Smooth muscle cell (in vitro differentiated cells): ENCODE results near the gene DCN. TPM values are rescaled to one million over a fixed set of nuclear protein-coding genes. Genes with fewer than 3 reads are reported as not detected.
A peak's percentile ranks its signal among the peaks of the same experiment; 100 is the strongest.

Experiments
- DNase-seq: peaks from one replicate; lab custom pipeline; 2025; ENCODE audit not compliant: unreplicated experiment; lab: John Stamatoyannopoulos, UW
- H2AFZ ChIP-seq: fragments of 200-600 bp; sonication (generic); 2 replicates; pipeline ENCODE4 v1.6.0; 2016; ENCODE audit warnings: antibody characterized with exemption, low read depth, mild to moderate bottlenecking
- H3F3A ChIP-seq: fragments of 200-600 bp; sonication (generic); 2 replicates; pipeline ENCODE4 v1.6.0; 2017; ENCODE audit warnings: antibody characterized with exemption, low read depth
- H3K27ac ChIP-seq: fragments of 200-600 bp; sonication (generic); 2 replicates; pipeline ENCODE4 v1.5.1; 2016; ENCODE audit warnings: low read depth, mild to moderate bottlenecking
- H3K27me3 ChIP-seq: fragments of 200-600 bp; sonication (generic); 2 replicates; pipeline ENCODE4 v1.6.1; 2016; ENCODE audit warnings: low read depth, mild to moderate bottlenecking
- H3K36me3 ChIP-seq: fragments of 200-600 bp; sonication (generic); 2 replicates; pipeline ENCODE4 v1.5.1; 2016; ENCODE audit warnings: low read depth
- H3K4me1 ChIP-seq: fragments of 200-600 bp; sonication (generic); 2 replicates; pipeline ENCODE4 v1.5.1; 2016; ENCODE audit warnings: low read depth
- H3K4me2 ChIP-seq: fragments of 200-600 bp; sonication (generic); 2 replicates; pipeline ENCODE4 v1.6.0; 2016; ENCODE audit warnings: mild to moderate bottlenecking
- H3K4me3 ChIP-seq: fragments of 200-600 bp; sonication (generic); 2 replicates; pipeline ENCODE4 v1.5.1; 2016; ENCODE audit warnings: mild to moderate bottlenecking
- H3K79me2 ChIP-seq: fragments of 200-600 bp; sonication (generic); 2 replicates; pipeline ENCODE4 v1.6.0; 2016; ENCODE audit warnings: low read depth, mild to moderate bottlenecking
- H3K9ac ChIP-seq: fragments of 200-600 bp; sonication (generic); 2 replicates; pipeline ENCODE4 v1.6.0; 2016; ENCODE audit warnings: low read depth
- H3K9me3 ChIP-seq: fragments of 200-600 bp; sonication (generic); replicated peaks from 2 replicates; pipeline ENCODE4 v1.5.1; 2016; ENCODE audit warnings: low read depth
- H4K20me1 ChIP-seq: fragments of 200-600 bp; sonication (generic); 2 replicates; pipeline ENCODE4 v1.6.0; 2016; ENCODE audit warnings: low read depth
- WGBS: methylation state at CpG from one replicate; pipeline ENCODE4 v1.1.7; 2016; ENCODE audit warnings: low lambda C conversion rate; 5-methylcytosine and 5-hydroxymethylcytosine counted together
- polyA plus RNA-seq: library from polyadenylated mRNA; unstranded; fragments of >200 nt; fragmentation: Nextera tagmentation; extraction: Ambion mirVana; gene quantifications from 2 replicates; pipeline ENCODE4 v1.2.1, GENCODE V29; 2016
- total RNA-seq: library from RNA; depleted of rRNA; stranded (reverse); fragments of >200 nt; gene quantifications from 2 replicates; pipeline ENCODE4 v1.2.3, GENCODE V29; 2014
- TF ChIP-seq, protein P1 (sequence below): fragments of 200-600 bp; sonication (generic); IDR thresholded peaks from 2 replicates; pipeline ENCODE4 v1.5.1; 2017; ENCODE audit warnings: borderline replicate concordance, mild to moderate bottlenecking, antibody characterized with exemption; ENCODE audit not compliant: insufficient read depth, poor library complexity, severe bottlenecking

DCN gene
- total and polyA plus RNA-seq, 2 experiments from 2014 or later = 1,354 to 1,657 TPM

DNA sequence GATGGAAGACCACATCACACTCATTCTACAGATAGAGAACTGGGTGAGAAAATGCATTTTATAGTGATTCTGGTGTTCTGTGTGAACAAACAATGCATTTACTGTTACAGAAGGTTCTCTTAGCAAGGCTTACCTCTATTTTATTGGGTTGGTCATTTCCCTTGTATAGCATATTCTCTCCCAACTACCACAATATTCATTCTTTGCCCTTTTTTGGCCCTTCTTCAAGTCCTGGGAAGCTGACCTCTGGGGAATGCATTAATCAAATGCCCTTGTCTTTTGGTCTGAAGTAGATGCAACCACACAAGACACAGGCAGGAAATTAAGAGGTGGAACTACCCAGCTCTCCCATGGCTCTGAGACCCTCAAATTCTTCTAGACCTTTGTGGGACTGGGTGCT, 19.5 kb downstream of the DCN start:
- H3K4me2 ChIP-seq = no peak overlapping the region
- TF ChIP-seq, protein P1, sequence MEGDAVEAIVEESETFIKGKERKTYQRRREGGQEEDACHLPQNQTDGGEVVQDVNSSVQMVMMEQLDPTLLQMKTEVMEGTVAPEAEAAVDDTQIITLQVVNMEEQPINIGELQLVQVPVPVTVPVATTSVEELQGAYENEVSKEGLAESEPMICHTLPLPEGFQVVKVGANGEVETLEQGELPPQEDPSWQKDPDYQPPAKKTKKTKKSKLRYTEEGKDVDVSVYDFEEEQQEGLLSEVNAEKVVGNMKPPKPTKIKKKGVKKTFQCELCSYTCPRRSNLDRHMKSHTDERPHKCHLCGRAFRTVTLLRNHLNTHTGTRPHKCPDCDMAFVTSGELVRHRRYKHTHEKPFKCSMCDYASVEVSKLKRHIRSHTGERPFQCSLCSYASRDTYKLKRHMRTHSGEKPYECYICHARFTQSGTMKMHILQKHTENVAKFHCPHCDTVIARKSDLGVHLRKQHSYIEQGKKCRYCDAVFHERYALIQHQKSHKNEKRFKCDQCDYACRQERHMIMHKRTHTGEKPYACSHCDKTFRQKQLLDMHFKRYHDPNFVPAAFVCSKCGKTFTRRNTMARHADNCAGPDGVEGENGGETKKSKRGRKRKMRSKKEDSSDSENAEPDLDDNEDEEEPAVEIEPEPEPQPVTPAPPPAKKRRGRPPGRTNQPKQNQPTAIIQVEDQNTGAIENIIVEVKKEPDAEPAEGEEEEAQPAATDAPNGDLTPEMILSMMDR = no peak
- H3K4me3 ChIP-seq = no peak overlapping the region
- H2AFZ ChIP-seq = no peak overlapping the region
- no peak for DNase-seq
- peak overlapping the region; percentile 21 for H3K27ac ChIP-seq
- no peak overlapping the region for H3K9ac ChIP-seq
- peaks cover 45% of the 10 kb centered on the region for H3K36me3 ChIP-seq
- H3K9me3 ChIP-seq = peaks cover 11% of the 10 kb centered on the region
- H4K20me1 ChIP-seq = no peaks in the 10 kb centered on the region
- H3F3A ChIP-seq = peaks cover 5% of the 10 kb centered on the region
- no peaks in the 10 kb centered on the region for H3K4me1 ChIP-seq
- peaks cover 52% of the 10 kb centered on the region for H3K79me2 ChIP-seq
- no peaks in the 10 kb centered on the region for H3K27me3 ChIP-seq

DNA sequence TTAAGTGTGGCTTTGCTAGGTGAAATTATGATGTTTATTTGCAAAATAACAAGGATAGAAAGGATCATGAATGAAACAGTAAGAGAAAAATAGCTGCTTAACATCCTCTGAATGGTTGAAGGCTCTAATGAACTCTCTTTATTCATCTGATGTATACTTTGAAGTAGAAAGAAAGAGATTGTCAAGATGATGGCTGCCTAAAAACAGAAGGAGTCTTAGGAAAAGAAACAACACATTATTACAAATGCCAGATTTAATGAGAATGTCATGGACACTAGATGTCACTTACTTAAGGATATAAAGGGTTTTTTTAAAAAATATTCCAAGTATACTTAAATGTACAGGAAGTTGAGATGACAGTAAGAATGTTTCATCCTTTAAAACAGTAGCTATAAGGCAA, 21.6 kb downstream of the DCN start:
- no peaks in the 10 kb centered on the region for H3K4me1 ChIP-seq
- no peak overlapping the region for H3K4me3 ChIP-seq
- H4K20me1 ChIP-seq = no peaks in the 10 kb centered on the region
- H3F3A ChIP-seq = peaks cover 5% of the 10 kb centered on the region
- no peak overlapping the region for H2AFZ ChIP-seq
- DNase-seq = no peak
- H3K4me2 ChIP-seq = no peak overlapping the region
- peaks cover 6% of the 10 kb centered on the region for H3K9me3 ChIP-seq
- H3K9ac ChIP-seq = no peak overlapping the region
- TF ChIP-seq, protein P1 = no peak
- H3K27ac ChIP-seq = peak overlapping the region; percentile 13
- H3K79me2 ChIP-seq = peaks cover 35% of the 10 kb centered on the region
- H3K27me3 ChIP-seq = no peaks in the 10 kb centered on the region
- H3K36me3 ChIP-seq = peaks cover 27% of the 10 kb centered on the region

DNA sequence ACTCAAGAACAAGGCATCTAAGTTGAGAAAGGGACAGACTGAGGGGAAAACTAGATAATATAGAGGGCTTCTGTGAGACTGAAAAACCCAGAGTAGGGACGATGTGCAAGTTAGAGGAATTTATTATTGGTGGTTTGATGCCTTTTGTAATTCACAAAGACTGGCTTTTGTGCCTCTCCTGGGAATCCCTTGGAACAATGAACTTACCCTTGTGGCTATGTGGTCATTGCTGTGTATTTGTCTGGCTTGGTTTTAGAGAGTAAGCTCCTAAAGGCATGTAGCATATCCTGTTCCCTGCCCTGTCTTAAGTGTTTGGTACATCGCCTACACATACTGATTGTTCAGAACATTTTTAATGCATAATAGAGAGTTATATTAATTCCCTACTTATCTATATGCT, 26.6 kb downstream of the DCN start:
- Histone ChIP-seq H3K4me2 (no peak overlapping the region), H4K20me1 (no peaks in the 10 kb centered on the region), H3K4me3 (no peak overlapping the region), H3K9me3 (no peaks in the 10 kb centered on the region), H3F3A (no peaks in the 10 kb centered on the region), H3K9ac (no peak overlapping the region), H3K79me2 (peaks cover 22% of the 10 kb centered on the region), H3K27me3 (no peaks in the 10 kb centered on the region), H3K36me3 (peaks cover 23% of the 10 kb centered on the region), H3K4me1 (no peaks in the 10 kb centered on the region), H3K27ac (peak overlapping the region; percentile 30), H2AFZ (no peak overlapping the region)
- TF ChIP-seq, protein P1 = no peak
- no peak for DNase-seq
- 82% methylated on average over 2 of the region's 2 CpGs for WGBS

DNA sequence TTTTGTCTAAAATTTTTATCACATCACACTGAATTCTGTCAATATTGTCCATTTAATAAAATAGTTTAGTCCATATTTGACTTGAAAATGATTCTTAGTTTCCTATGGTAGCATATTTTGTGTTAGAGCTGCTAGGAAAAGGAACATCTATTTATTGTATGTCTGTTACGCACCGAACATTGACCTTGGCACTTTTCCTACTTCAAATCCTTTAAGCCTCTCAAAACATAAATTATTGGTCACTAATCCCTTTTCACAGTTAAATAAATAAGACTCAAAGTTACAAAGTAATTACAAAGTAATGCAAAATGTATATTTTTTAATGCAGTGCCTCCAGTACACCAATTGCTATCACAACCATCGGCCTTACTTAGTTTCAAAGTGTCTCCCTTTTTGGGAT, 28.5 kb downstream of the DCN start:
- no peaks in the 10 kb centered on the region for H4K20me1 ChIP-seq
- peak overlapping the region; percentile 31 for H3K27ac ChIP-seq
- peak overlapping the region; percentile 48 for H3K4me2 ChIP-seq
- no peak for DNase-seq
- no peaks in the 10 kb centered on the region for H3F3A ChIP-seq
- peaks cover 14% of the 10 kb centered on the region for H3K79me2 ChIP-seq
- no peak overlapping the region for H3K4me3 ChIP-seq
- TF ChIP-seq, protein P1 = no peak
- H3K9ac ChIP-seq = no peak overlapping the region
- H3K4me1 ChIP-seq = no peaks in the 10 kb centered on the region
- H3K36me3 ChIP-seq = peaks cover 31% of the 10 kb centered on the region
- H2AFZ ChIP-seq = no peak overlapping the region
- no peaks in the 10 kb centered on the region for H3K27me3 ChIP-seq
- no peaks in the 10 kb centered on the region for H3K9me3 ChIP-seq
- WGBS = 43% methylated on average over 3 of the region's 3 CpGs
